NCI-H2227 (cell line): Measurements from ENCODE around the gene NAB2.
A peak's percentile ranks its signal among the peaks of the same experiment; 100 is the strongest.
"Not testable (repeated sequence)": the region's sequence is repeated elsewhere in the genome, so short reads cannot be mapped to it uniquely, and the experiment has no call there.

Source experiments
- DNase-seq: peaks from one replicate; lab custom pipeline; 2025; ENCODE audit not compliant: unreplicated experiment; lab: John Stamatoyannopoulos, UW

Gene NAB2

GRCh38 chr12:57110104-57111030, 21.5 kb downstream of the NAB2 start:
- DNase-seq = peak; percentile 32

GRCh38 chr12:57111031-57111734, 22.3 kb downstream of the NAB2 start, which contains the start of gene STAT6:
Gene STAT6 (minus strand): TSS chr12:57111362. CDS start chr12:57108278, 3,084 bp downstream.
- peak; percentile 58 for DNase-seq

GRCh38 chr12:57112492-57113294, 23.8 kb downstream of the NAB2 start:
- no peak for DNase-seq

GRCh38 chr12:57116580-57117281, 27.8 kb downstream of the NAB2 start:
- DNase-seq = no peak

GRCh38 chr12:57118711-57119271, 29.9 kb downstream of the NAB2 start:
- no peak for DNase-seq

- DNase-seq = no peak
Measured at GRCh38 chr12:57119294-57120085, 30.6 kb downstream of the NAB2 start.

- not testable (repeated sequence) for DNase-seq
Measured at GRCh38 chr12:57120718-57121117, 31.8 kb downstream of the NAB2 start.

GRCh38 chr12:57123813-57124212, 34.9 kb downstream of the NAB2 start:
- DNase-seq = no peak

- peak; percentile 83 for DNase-seq
Measured at GRCh38 chr12:57124261-57124877, 35.5 kb downstream of the NAB2 start.

GRCh38 chr12:57126061-57126460, 37.1 kb downstream of the NAB2 start:
- DNase-seq = no peak

- DNase-seq = no peak
Measured at GRCh38 chr12:57126561-57126960, 37.6 kb downstream of the NAB2 start.

- peak; percentile 27 for DNase-seq
Measured at GRCh38 chr12:57127101-57127725, 38.3 kb downstream of the NAB2 start.

- peak; percentile 81 for DNase-seq
Measured at GRCh38 chr12:57127726-57128518, 39.0 kb downstream of the NAB2 start, which contains the start of gene LRP1. Gene LRP1 (plus strand): TSS chr12:57128483. CDS start chr12:57128965, 482 bp downstream.

GRCh38 chr12:57128519-57129247, 39.8 kb downstream of the NAB2 start:
- DNase-seq = peak; percentile 20

GRCh38 chr12:57129321-57129842, 40.5 kb downstream of the NAB2 start:
- no peak for DNase-seq

GRCh38 chr12:57129889-57130288, 41.0 kb downstream of the NAB2 start:
- DNase-seq = no peak

- no peak for DNase-seq
Measured at GRCh38 chr12:57130941-57131340, 42.0 kb downstream of the NAB2 start.
